Measurements from ENCODE around the gene MAD2L2.

- TF ChIP-seq, protein P1, sequence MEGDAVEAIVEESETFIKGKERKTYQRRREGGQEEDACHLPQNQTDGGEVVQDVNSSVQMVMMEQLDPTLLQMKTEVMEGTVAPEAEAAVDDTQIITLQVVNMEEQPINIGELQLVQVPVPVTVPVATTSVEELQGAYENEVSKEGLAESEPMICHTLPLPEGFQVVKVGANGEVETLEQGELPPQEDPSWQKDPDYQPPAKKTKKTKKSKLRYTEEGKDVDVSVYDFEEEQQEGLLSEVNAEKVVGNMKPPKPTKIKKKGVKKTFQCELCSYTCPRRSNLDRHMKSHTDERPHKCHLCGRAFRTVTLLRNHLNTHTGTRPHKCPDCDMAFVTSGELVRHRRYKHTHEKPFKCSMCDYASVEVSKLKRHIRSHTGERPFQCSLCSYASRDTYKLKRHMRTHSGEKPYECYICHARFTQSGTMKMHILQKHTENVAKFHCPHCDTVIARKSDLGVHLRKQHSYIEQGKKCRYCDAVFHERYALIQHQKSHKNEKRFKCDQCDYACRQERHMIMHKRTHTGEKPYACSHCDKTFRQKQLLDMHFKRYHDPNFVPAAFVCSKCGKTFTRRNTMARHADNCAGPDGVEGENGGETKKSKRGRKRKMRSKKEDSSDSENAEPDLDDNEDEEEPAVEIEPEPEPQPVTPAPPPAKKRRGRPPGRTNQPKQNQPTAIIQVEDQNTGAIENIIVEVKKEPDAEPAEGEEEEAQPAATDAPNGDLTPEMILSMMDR (IDR thresholded peaks at IDR 0.05): no peak
- no peak for TF ChIP-seq EP300 (IDR thresholded peaks at IDR 0.05)
Measured at GRCh38 chr1:11658542-11658941, 22.4 kb downstream of the MAD2L2 start.

Data from ovary (tissue), 3 donors.